ENCODE data around the gene FOXP3. TPM values are rescaled to one million over a fixed set of nuclear protein-coding genes. Genes with fewer than 3 reads are reported as not detected.

The FOXP3 gene
- total and polyA plus RNA-seq, 2 donors, result 0.20 TPM; not detected in 1

DNA sequence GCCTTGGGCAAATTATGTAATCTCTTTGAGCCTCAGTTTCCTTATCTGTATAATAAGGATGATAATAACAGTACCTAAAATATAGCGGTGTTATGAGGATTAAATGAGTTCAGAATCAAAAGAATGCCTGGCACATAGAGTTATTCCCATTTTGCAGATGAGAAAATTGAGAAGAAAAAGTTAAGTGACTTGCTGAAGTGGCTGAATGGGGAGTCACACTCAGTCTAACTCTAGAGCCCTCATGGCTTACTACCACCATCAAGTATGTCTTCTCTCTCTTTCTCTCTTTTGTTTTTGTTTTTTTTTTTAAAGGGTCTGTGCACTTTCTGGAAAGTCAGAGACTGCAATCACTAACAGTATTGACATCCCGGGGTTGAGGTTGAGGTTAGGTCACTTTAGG lies 32.0 kb downstream of the FOXP3 start:
- H3K36me3 ChIP-seq (ENCODE audit: insufficient read depth), result no peaks in the 10 kb centered on the region
- no peak overlapping the region for H3K27ac ChIP-seq (ENCODE audit: low read depth)
- H3K4me1 ChIP-seq (ENCODE audit: insufficient read depth), result no peaks in the 10 kb centered on the region
- H3K4me3 ChIP-seq (ENCODE audit: low read depth, low read length), result no peak overlapping the region
- 89% methylated on average over 2 of the region's 2 CpGs for WGBS
- no peak for DNase-seq (ENCODE audit: extremely low spot score)

- Histone ChIP-seq H3K4me1 (ENCODE audit: insufficient read depth) (no peaks in the 10 kb centered on the region), H3K4me3 (ENCODE audit: low read depth, low read length) (no peak overlapping the region), H3K36me3 (ENCODE audit: insufficient read depth) (no peaks in the 10 kb centered on the region), H3K27ac (ENCODE audit: low read depth) (no peak overlapping the region)
- DNase-seq (ENCODE audit: extremely low spot score), result no peak
- WGBS, result 94% methylated on average over 10 of the region's 10 CpGs
Observed at GRCh38 chrX:49231333-49232000, 33.0 kb downstream of the FOXP3 start.

GRCh38 chrX:49230500-49231232 lies 33.8 kb downstream of the FOXP3 start:
- no peak for DNase-seq (ENCODE audit: extremely low spot score)
- 6% methylated on average over 44 of the region's 44 CpGs for WGBS
- H3K4me1 ChIP-seq (ENCODE audit: insufficient read depth), result no peaks in the 10 kb centered on the region
- no peaks in the 10 kb centered on the region for H3K36me3 ChIP-seq (ENCODE audit: insufficient read depth)
- no peak overlapping the region for H3K27ac ChIP-seq (ENCODE audit: low read depth)
- H3K4me3 ChIP-seq (ENCODE audit: low read depth, low read length), result peak overlapping the region; percentile 29

- Histone ChIP-seq H3K4me3 (ENCODE audit: low read depth, low read length) (no peak overlapping the region), H3K36me3 (ENCODE audit: insufficient read depth) (no peaks in the 10 kb centered on the region), H3K27ac (ENCODE audit: low read depth) (no peak overlapping the region), H3K4me1 (ENCODE audit: insufficient read depth) (no peaks in the 10 kb centered on the region)
- DNase-seq (ENCODE audit: extremely low spot score), result no peak
- 88% methylated on average over 17 of the region's 17 CpGs for WGBS
Observed at GRCh38 chrX:49228185-49228584, 36.3 kb downstream of the FOXP3 start.

- 89% methylated on average over 2 of the region's 2 CpGs for WGBS
- H3K4me3 ChIP-seq (ENCODE audit: low read depth, low read length), result no peak overlapping the region
- no peaks in the 10 kb centered on the region for H3K4me1 ChIP-seq (ENCODE audit: insufficient read depth)
- no peak for DNase-seq (ENCODE audit: extremely low spot score)
- no peaks in the 10 kb centered on the region for H3K36me3 ChIP-seq (ENCODE audit: insufficient read depth)
- H3K27ac ChIP-seq (ENCODE audit: low read depth), result no peak overlapping the region
Observed at GRCh38 chrX:49227726-49228125, 36.8 kb downstream of the FOXP3 start.

- Histone ChIP-seq H3K36me3 (ENCODE audit: insufficient read depth) (no peaks in the 10 kb centered on the region), H3K4me3 (ENCODE audit: low read depth, low read length) (no peak overlapping the region), H3K27ac (ENCODE audit: low read depth) (no peak overlapping the region), H3K4me1 (ENCODE audit: insufficient read depth) (no peaks in the 10 kb centered on the region)
- 91% methylated on average over 9 of the region's 9 CpGs for WGBS
- DNase-seq (ENCODE audit: extremely low spot score), result no peak
Observed at GRCh38 chrX:49226946-49227345, 37.6 kb downstream of the FOXP3 start.

DNA sequence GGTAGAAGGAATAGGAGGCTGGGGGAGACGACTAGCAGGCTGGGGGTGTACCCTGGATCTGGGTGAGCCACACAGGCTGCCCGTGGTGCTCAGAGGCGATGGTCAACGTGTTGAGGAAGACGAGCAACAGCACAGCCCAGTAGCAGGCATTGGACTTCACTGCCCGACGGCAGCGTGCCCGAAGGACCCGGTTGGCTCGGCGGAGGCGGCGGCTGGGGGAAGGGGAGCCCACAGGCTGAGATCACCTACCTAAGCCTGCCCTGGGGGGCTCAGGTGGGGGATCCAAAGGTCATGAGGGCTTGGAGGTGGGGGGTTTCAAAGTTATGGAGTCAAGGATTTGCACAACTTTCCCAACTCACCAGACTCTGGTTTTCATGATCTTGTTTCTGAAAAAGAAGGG lies 38.7 kb downstream of the FOXP3 start:
- WGBS, result 72% methylated on average over 14 of the region's 14 CpGs
- Histone ChIP-seq H3K36me3 (ENCODE audit: insufficient read depth) (no peaks in the 10 kb centered on the region), H3K4me1 (ENCODE audit: insufficient read depth) (no peaks in the 10 kb centered on the region), H3K27ac (ENCODE audit: low read depth) (no peak overlapping the region), H3K4me3 (ENCODE audit: low read depth, low read length) (no peak overlapping the region)
- no peak for DNase-seq (ENCODE audit: extremely low spot score)

- Histone ChIP-seq H3K4me3 (ENCODE audit: low read depth, low read length) (no peak overlapping the region), H3K4me1 (ENCODE audit: insufficient read depth) (no peaks in the 10 kb centered on the region), H3K27ac (ENCODE audit: low read depth) (no peak overlapping the region), H3K36me3 (ENCODE audit: insufficient read depth) (no peaks in the 10 kb centered on the region)
- no peak for DNase-seq (ENCODE audit: extremely low spot score)
- 71% methylated on average over 2 of the region's 2 CpGs for WGBS
Observed at GRCh38 chrX:49221868-49222267, 42.6 kb downstream of the FOXP3 start.

GRCh38 chrX:49220100-49220499 lies 44.4 kb downstream of the FOXP3 start:
- Histone ChIP-seq H3K36me3 (ENCODE audit: insufficient read depth) (no peaks in the 10 kb centered on the region), H3K27ac (ENCODE audit: low read depth) (no peak overlapping the region)

DNA sequence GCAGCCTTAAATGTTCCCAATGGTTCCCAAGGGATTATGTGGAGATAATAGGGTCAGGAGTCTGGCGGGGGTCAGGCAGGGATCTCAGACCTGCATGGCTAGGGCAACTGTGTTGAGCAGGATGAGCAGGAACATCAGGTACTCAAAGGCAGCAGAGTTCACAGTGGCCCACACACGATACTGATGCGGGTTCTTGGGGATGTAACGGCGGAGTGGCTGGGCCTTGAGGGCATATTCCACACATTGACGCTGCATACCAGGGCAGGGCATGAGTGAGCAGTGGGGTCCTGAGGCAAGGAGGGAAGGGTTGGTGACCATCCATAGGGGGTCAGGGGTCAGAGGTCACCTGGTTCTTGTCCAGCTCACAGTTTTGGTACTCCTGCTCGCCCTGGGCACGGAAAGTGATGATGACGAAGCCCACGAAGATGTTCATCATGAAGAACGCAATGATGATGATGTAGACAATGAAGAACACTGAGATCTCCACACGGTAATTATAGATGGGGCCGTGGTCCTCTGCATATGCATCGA lies 49.4 kb downstream of the FOXP3 start:
- H3K4me1 ChIP-seq (ENCODE audit: insufficient read depth), result no peaks in the 10 kb centered on the region
- WGBS, result 82% methylated on average over 14 of the region's 14 CpGs
- H3K27ac ChIP-seq (ENCODE audit: low read depth), result no peak overlapping the region
- DNase-seq (ENCODE audit: extremely low spot score), result no peak
- H3K36me3 ChIP-seq (ENCODE audit: insufficient read depth), result no peaks in the 10 kb centered on the region
- no peak overlapping the region for H3K4me3 ChIP-seq (ENCODE audit: low read depth, low read length)

More at GRCh38 chrX:49220100-49220499, 44.4 kb downstream of the FOXP3 start:
- Histone ChIP-seq H3K4me3 (ENCODE audit: low read depth, low read length) (no peak overlapping the region), H3K4me1 (ENCODE audit: insufficient read depth) (no peaks in the 10 kb centered on the region)
- DNase-seq (ENCODE audit: extremely low spot score), result no peak

DNA sequence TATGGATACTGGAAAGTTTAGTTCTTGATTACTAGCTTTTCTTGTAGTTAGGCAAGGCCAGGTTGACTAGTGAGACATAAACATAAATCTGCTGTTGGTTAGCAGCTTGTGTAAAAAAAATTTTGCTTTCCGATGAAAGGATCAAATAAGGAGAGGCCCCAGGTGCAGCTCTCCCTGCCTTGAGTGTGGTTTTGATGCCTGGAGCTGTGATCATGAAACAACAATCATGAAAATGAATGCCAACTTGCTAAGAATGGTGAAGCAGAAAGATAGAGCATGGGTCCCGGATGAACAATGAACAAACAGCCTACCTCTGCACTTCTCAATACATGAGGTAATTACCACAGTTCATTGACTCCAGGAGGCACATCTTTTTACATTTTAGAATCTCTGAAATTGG lies 50.1 kb downstream of the FOXP3 start:
- Histone ChIP-seq H3K36me3 (ENCODE audit: insufficient read depth) (no peaks in the 10 kb centered on the region), H3K4me1 (ENCODE audit: insufficient read depth) (no peaks in the 10 kb centered on the region), H3K4me3 (ENCODE audit: low read depth, low read length) (no peak overlapping the region), H3K27ac (ENCODE audit: low read depth) (no peak overlapping the region)
- DNase-seq (ENCODE audit: extremely low spot score), result no peak
- 77% methylated on average over 2 of the region's 2 CpGs for WGBS

DNA sequence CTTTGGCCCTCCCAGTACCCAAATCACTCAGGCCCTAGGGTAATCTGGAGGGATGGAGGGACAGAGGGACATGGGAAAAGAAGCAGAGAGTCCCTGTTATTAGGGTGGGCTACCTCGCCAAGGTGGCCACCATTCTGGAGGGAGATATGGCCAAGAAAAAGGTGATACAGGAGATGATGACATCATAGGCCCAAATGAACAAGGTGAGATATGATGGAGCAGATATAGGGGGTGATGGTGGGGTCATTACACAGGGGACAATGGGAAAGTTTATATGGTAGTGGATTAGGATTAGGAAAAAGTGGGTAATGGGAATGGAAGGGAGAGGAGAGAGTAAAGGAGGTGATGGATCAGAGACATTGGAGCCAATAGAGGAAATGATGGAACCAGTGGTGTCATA lies 51.6 kb downstream of the FOXP3 start:
- WGBS, result 79% methylated on average over 1 of the region's 1 CpG
- Histone ChIP-seq H3K36me3 (ENCODE audit: insufficient read depth) (no peaks in the 10 kb centered on the region), H3K4me1 (ENCODE audit: insufficient read depth) (no peaks in the 10 kb centered on the region), H3K27ac (ENCODE audit: low read depth) (no peak overlapping the region), H3K4me3 (ENCODE audit: low read depth, low read length) (no peak overlapping the region)
- DNase-seq (ENCODE audit: extremely low spot score), result no peak

GRCh38 chrX:49212209-49212608 lies 52.3 kb downstream of the FOXP3 start:
- Histone ChIP-seq H3K27ac (ENCODE audit: low read depth) (no peak overlapping the region), H3K4me1 (ENCODE audit: insufficient read depth) (no peaks in the 10 kb centered on the region), H3K4me3 (ENCODE audit: low read depth, low read length) (no peak overlapping the region), H3K36me3 (ENCODE audit: insufficient read depth) (no peaks in the 10 kb centered on the region)
- 90% methylated on average over 2 of the region's 2 CpGs for WGBS
- DNase-seq (ENCODE audit: extremely low spot score), result no peak

- no peak overlapping the region for H3K27ac ChIP-seq (ENCODE audit: low read depth)
- H3K36me3 ChIP-seq (ENCODE audit: insufficient read depth), result no peaks in the 10 kb centered on the region
- 85% methylated on average over 9 of the region's 9 CpGs for WGBS
- H3K4me1 ChIP-seq (ENCODE audit: insufficient read depth), result no peaks in the 10 kb centered on the region
- no peak overlapping the region for H3K4me3 ChIP-seq (ENCODE audit: low read depth, low read length)
- DNase-seq (ENCODE audit: extremely low spot score), result no peak
Observed at GRCh38 chrX:49211074-49211473, 53.4 kb downstream of the FOXP3 start.
